Activated T-helper 9 cell treated with anti-CD3 and anti-CD28 coated beads, Interleukin-2, amount 50 U/mL, for 16 hours (primary cell): ENCODE measurements around the gene BMX.

Experiments
- DNase-seq: peaks from one replicate; pipeline ENCODE4 v3.0.0-alpha.2; 2020; ENCODE audit warnings: low read depth

Gene BMX

DNA sequence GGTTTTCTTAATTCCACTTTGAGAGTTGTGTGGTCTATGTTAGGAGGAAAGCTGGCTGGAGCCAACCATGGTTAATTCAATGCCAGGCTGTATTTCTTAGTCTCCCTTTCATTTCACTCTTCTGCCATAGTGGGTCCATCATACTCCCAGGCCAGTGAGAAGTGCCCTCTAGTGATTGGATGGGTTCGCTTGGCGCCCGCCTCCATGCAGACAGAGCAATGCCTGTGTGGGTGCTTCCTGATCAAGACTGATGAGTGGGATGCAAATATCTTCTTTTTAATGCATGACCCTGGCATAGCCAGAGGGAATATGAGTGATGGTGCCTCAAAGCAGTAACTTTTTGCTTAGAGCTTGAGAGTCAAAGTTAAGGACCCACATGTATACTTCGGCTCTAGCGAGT is 6.4 kb downstream of the BMX start:
- no peak for DNase-seq

DNA sequence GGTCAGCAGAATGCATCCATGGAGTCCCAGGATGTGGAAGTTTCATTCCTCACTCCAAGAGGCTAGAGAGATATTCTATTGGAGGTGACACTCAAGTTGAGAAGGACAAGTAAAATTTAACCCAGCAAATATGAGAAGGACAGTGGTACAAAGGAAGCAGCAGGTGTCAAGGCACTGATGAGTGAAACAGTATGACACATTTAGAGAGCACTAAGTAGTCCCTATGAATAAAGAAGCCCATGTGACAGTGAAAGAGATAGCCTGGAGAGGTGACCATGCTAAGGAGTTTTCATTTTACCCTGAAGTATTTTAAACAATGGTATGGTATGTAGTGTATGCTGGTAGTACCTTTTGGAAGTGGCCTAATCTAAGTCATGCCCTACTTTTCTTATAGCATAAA is 9.2 kb downstream of the BMX start:
- no peak for DNase-seq

DNA sequence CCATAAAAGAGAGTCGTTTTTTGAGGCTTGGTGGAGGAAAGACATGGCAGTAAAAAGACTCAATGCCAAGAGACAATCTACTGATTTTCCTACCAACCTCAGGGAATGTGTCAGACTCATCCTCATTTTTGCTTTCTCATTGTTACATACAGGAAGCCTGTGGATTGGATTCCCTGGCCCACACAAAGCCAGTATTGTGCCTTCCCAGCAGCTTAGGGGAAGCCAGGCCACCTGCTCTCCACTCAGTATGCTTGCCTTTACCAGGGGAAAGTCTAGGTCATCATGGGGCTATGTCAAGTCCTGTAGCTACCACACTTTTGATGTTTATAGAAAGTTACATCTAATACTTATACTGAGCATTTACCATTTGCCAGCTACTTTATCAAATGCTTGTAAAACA is 11.0 kb downstream of the BMX start:
- no peak for DNase-seq

DNA sequence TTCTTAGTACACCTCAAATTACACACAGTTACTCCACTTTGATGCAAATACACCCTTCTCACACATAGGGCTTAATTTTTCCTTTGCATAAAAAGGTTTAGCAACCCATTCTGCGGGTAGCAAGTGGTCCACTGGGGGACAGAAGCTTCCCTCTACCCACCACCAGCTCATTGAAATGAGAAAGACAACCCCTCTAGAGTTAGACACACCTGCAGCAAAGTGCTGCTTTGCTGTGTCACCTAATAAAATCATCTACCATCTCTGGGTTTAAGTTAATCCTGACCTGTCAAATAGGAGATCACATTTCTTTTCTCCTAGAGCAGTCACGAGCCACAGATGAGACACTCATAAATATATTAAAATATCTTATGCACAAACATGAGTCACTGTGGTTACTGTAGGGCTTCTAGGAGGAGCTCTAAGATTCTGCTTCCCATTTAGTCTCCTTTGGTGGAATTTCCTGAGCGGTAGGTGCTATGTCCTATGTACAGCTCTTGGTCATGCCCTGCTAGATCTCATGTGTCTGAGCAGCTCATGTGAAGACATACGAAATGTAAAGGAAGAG is 11.9 kb downstream of the BMX start:
- DNase-seq = no peak

GRCh38 chrX:15514279-15514678 is 13.7 kb downstream of the BMX start:
- no peak for DNase-seq

GRCh38 chrX:15515931-15516330 is 15.3 kb downstream of the BMX start:
- DNase-seq = no peak

- no peak for DNase-seq
Observed at GRCh38 chrX:15522464-15522863, 21.9 kb downstream of the BMX start.

- no peak for DNase-seq
Observed at GRCh38 chrX:15523088-15523487, 22.5 kb downstream of the BMX start.

GRCh38 chrX:15524417-15524816 is 23.8 kb downstream of the BMX start:
- no peak for DNase-seq

DNA sequence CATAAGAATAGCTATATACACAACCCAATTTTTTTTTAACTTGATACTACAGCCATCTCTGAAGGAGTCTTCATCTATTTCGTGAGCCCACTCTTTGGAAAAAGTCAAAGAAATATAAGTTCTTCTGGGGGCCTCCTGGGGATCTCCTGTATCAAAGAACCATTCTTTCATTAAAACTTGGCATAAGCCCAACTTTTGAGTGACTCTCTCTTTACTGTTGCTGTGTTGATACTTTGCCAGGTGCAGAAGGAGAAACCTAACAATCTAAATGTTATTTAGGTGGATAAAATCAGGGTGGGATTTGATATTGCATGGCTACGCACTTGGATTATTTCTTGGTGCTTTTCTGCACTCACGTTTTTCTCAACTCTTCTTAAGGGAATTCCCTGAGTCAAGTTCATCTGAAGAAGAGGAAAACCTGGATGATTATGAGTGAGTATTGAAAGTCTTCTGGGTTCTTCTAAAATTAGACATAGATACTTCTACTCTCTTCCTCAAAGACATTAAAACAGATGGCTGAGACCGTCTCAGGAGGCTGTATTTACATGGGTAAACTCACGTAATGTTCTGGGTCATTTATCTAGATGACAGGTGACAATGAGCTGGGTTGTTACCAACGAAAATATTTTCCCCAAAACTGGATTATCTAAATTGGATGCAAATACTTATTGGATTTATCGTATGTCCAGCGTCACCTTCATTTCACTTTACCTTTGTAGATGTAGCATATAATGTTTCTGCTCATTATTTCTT is 25.2 kb downstream of the BMX start:
- DNase-seq = no peak

DNA sequence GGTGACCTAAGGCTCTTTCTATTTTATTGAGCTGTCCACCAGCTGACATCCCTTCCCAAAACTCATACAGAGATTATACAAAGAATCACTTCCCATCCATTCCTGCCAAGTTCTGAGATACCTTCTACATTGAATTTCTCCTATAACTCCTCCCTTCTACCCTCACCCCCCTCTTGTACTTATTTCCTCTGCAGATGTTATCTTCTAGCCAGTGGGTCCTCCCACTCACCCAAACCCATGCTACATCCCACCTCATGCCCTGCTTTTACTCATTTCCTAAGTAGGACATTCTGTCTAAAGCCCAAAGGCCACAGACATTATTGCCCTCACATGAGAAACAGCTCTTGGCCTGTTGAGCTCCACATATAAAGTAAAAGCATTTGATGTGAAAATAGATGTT is 28.6 kb downstream of the BMX start:
- DNase-seq = no peak

GRCh38 chrX:15530318-15530717 is 29.7 kb downstream of the BMX start:
- DNase-seq = no peak

DNA sequence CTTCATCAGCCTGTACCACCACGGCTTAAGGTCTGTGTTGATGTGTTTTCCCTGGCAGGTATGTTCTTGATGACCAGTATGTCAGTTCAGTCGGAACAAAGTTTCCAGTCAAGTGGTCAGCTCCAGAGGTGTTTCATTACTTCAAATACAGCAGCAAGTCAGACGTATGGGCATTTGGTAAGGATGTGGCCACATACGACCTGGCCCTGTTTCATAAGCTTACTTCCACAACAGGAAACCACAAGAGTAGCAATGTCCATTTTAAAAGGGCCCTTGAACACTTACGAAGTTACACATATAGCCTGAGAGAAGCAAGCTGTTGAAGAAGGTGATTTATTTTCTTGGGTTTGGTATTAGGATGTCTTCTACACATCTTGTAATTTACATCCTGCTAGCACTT is 46.1 kb downstream of the BMX start:
- no peak for DNase-seq

DNA sequence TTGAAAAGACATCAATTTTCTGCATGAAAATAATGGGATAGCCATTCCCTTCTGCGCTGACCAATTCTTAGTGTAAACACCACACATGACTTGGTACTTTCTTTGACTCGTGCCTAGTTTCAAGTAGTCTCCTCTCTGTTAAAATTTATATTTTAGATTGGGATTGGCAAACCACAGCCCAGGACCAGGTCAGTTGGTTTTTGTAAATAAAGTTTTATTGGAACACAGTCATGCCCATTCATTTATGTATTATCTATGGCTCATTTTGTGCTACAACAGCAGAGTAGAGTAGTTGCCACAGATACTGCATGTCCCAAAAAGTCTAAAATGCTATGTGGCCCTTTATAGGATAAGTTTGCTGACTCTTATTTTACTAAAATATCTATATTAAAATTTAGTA is 46.7 kb downstream of the BMX start:
- no peak for DNase-seq

DNA sequence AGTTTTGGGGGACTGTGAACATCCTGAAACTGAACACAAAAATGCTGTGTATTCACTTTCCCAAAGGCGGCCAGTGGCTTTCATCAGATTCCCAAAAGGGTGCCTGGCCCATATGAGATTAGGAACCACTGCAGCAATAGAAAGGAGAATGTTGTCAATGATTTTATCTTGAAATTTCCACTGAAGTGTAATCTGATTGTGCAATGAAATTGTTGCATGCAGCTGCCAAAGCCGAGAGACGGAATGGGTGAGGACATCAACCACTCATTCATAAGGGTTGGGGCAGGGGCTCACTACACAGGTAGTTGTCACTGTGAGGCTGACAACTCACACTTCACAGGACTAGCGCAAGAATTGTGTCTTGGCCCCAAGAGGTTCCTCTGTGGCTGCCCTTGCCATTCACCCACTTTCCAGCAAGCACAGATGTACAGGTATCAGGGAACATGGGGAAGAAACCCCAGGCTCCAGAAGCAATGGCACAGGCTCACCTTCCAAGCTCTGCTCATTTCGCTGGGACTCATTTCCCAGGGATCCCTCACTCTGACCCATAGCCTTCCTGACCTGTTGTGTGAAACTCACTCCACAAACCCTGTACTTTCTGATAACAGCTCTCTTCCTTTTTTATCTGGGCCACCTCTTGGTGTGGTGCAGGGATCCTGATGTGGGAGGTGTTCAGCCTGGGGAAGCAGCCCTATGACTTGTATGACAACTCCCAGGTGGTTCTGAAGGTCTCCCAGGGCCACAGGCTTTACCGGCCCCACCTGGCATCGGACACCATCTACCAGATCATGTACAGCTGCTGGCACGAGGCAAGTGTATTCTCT is 48.8 kb downstream of the BMX start:
- no peak for DNase-seq

DNA sequence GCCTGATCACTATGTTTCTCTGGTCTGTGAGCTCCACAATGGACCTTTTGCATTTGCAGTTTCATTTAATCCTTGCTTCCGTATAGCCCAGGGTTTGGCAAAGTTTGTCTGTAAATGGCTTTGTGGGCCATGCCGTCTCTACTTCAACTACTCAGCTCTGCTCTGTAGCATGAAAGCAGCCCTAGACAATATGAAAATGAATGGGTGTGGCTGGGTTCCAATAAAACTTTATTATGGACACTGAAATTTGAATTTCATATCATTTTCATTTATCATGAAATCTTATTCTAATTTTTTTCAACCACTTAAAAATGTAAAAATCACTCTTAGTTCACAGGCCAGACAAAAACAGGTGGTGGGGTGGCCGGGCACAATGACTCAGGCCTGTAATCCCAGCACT is 58.6 kb downstream of the BMX start:
- no peak for DNase-seq

GRCh38 chrX:15560924-15561323 is 60.3 kb downstream of the BMX start:
- no peak for DNase-seq

- DNase-seq = no peak
Observed at GRCh38 chrX:15563056-15563455, 62.4 kb downstream of the BMX start.

GRCh38 chrX:15564981-15565579 is 64.5 kb downstream of the BMX start:
- no peak for DNase-seq

- DNase-seq = no peak
Observed at GRCh38 chrX:15566244-15566643, 65.6 kb downstream of the BMX start.

DNA sequence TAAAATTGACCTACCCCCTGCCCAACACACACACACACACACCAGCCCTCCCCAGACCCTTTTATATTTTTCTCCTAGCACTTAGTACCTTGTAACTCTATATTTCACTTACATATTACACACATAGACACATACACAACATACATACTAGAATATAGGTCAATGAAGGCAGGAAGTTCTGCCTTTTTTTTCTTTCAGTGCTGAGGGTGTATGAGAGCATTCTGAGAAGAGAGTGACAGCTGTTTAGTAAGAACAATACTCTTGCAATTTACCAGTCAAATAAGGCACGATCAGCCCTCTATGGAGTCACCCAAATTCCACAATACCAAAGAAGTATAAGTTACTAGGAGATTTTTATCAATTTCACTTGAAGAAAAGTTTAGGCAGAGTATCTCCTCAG is 66.7 kb downstream of the BMX start:
- DNase-seq = no peak

DNA sequence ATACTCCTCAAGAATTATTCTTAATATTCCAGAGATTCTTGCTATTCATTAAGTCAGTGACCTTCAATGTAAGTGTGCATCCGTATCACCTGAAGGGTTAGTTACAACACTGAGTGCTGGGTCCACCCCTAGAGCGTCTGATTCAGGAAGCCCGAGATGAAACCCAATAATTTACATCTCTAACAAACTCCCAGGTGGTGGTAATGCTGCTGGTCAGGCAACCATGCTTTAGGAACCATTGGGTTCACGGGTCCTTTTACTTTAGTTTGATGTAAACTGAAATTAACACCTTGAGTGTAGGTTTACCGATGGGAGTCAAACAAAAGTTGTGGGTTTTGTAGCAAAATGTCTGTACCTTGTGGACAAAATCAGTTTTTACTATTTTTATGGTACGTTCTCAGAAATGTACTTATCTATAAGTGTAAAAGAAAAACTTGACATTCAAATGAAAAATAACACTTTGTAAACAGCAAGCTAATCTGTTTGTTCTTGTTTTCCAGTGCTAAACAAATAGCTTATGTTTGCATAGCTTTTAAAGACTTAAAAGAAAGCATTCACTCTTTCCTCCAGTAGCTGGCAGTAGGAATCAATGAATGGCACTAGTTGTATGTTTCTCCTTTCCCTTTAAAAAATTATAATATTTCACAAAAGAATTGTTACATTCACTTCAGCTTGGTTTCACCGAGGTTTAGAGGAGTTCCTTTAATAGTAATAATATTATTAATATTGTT is 67.4 kb downstream of the BMX start:
- no peak for DNase-seq
